ENCODE measurements around the gene NPR3.

DNA sequence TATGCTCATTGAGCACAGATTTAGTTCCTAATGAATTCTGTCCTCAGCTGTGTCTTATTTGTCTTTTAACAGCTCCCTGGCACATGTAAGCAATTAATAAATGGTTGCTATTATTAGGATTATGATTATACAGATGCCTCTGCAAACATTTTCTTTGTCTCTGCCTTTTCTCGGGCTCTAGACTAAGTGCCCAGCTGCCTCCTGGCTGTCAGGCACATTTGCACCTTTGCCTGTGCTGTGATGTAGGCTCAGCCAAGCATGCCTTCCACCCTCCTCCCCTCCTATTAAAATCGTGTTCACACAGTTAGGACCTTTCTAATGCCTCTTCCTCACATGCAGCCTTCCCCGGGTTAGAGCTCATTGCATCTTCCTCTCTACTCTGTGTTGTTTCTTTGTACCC is 25.7 kb downstream of the NPR3 start:
- TF ChIP-seq TAF1 (IDR thresholded peaks at IDR 0.05; ENCODE audit: borderline replicate concordance, low read depth, low read length) (no peak), POLR2AphosphoS5 (IDR thresholded peaks at IDR 0.05; ENCODE audit: low read depth, low read length) (no peak), POLR2A (IDR thresholded peaks at IDR 0.05; ENCODE audit: low read depth, low read length) (no peak)

Data from GM12892 (cell line).